GM21367 (cell line): ENCODE data around the gene ATXN7L1.
"Not testable (repeated sequence)": the region's sequence is repeated elsewhere in the genome, so short reads cannot be mapped to it uniquely, and the experiment has no call there.

ENCODE experiments used
- ATAC-seq: cut with Tn5 transposase; IDR thresholded peaks from one replicate; pipeline ENCODE4 v1.9.1; 2021; ENCODE audit not compliant: unreplicated experiment

Gene ATXN7L1

DNA sequence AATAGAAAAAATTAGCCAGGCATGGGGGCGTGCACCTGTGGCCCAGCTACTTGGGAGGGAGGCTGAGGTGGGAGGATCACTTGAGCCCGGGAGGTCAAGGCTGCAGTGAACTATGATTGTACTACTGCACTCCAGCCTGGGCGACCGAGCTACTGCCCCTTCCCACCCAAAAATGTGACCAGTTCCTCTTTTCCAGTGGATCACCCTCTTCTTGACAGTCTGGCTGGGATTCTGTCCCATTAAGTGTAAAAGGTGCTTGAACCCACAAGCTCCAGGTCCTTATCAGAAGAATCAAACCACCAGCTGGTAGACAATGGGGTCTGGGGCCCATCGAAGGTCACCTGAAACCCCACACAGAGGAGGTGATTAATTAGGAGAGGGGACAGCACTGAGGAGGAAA, 14.1 kb downstream of the ATXN7L1 start:
- ATAC-seq, result no peak

DNA sequence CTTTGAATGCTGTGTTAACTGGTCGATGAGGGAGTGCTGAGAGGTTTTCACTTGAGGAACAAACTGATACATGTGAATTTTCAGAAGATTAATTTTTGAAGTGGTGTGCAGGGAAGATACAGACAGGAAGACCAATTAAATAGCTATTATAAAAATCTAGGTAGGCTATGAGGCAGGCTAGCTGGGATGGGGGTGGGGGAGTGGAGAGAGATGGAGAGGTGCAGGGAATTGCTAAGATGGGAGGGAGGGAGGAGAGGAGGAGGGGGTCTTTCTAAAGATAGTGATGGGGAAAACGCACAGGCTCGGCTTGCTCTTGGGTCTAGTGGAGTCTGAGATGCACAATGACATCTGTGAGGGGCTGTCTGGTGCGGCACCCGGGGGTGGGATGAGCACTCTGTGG, 15.2 kb downstream of the ATXN7L1 start:
- ATAC-seq, result no peak

DNA sequence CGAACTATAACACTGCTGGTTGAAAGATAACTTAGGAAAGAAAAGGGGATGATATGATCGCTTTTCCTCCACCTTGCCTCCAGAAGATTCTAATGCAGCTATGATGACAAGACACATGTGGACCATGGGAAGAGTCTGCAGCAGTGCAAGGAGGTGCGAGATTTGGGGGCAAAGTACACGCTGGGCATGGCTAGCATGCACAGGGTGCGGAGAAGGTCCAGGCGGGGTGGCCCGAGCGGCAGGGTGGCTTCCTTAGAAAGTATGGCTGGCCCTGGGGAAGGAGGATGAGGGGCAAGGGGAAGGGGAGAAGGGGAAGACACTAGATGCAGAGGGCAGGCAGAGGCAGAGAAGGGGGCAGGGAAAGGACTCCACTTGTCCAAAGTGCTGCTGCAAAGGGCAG, 15.6 kb downstream of the ATXN7L1 start:
- no peak for ATAC-seq

DNA sequence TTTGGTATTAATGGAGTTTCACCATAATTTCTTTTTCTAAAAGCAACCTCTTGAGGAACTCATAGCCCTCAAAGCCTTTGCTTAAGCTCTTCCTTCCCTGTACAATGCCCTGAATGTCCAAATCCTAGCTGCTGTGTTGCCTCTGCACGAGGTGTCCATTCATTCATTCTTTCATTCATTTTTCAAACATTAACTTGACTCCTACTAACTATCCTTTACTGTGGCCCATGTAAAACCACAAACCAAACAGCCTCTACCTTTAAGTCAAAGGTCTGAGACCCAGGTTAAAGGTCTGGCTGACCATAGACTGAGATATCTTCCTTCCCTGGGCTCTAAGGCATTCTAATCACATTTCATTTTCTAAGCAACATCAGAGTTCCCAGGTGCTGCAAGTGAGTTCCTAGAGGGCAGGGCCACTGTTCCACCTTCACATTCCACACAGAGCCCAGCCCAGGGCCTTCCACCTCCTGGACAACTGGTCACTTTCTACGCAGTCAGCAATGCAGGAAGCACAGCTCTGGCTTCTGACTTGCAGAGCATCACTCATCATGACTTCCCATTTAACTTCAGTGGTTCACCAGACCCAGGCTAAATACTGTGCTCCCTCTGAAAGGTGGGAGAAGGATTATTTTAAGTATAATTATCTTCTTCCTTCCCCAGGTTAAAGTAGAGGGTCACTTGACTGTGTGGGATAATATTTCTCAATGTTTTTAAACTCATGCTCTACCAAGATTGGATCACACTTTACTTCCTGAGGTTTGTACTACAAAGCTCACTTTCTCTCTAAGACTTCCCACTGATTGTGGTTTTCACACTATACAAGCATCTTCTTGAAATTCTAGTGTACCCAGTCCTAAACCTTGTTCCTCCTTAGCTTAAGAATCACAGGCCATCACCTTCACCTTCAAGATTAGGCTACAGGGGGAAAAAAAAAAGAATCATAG, 19.1 kb downstream of the ATXN7L1 start:
- ATAC-seq, result no peak

DNA sequence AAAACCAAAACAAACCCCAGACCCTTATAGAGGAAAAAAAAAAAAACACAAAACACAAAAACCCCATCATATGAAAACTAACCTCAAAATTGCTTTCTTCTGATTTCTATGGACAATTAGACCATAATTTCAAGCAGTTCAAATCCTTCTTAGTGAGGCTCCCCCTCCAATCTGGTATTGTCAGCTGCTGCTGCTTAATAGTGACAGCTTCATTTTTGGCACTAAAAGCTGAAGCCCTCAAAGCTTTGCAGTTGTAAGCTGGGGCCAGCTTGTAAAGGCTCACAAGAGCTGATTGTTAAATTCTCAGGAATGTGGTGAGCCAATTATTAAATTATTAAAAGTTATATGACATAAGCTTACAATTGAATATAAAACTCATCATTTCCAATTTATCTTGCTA, 21.9 kb downstream of the ATXN7L1 start:
- ATAC-seq, result no peak

DNA sequence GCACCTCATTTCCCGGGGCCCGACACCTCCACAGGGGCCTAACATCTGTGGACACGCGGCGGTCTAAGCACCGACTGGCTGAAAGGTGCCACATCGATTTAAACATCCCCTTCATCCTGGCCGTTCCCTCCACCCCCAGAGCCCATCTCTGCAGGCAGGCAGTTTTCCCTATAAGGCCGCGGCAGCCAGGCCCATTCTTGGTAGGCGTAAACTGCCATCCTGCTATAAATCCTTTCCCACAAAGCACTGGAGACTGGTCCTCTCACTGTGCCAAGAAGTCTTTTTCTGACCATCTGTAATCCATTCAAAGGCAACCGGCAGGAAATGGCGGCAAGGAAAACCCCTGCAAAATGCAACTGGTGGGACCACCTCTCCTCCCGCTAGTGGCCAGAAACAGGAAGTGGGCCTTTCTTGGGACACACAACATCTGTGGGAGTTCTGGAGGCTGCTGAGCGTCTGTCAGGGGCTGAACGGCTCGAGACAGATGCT, 22.4 kb downstream of the ATXN7L1 start:
- ATAC-seq, result no peak

DNA sequence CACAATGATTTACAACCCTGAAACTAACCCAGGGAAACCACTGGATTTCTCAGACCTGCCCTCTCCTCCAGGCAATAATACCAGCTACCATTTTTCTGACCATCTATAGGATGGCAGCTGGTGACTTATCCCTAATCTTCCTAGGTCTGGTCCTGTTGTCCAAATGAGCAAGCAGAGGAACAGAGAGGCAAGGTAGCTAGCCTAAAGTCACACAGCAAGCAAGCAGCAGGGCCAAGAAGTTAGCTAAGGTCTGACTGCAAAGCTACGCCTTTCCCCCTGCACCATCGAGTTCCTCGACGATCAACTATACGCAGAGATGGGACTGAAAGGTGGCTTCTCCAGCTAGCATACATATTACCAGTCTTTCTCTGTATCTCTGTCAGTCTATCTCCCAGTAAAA, 25.3 kb downstream of the ATXN7L1 start:
- ATAC-seq, result no peak

DNA sequence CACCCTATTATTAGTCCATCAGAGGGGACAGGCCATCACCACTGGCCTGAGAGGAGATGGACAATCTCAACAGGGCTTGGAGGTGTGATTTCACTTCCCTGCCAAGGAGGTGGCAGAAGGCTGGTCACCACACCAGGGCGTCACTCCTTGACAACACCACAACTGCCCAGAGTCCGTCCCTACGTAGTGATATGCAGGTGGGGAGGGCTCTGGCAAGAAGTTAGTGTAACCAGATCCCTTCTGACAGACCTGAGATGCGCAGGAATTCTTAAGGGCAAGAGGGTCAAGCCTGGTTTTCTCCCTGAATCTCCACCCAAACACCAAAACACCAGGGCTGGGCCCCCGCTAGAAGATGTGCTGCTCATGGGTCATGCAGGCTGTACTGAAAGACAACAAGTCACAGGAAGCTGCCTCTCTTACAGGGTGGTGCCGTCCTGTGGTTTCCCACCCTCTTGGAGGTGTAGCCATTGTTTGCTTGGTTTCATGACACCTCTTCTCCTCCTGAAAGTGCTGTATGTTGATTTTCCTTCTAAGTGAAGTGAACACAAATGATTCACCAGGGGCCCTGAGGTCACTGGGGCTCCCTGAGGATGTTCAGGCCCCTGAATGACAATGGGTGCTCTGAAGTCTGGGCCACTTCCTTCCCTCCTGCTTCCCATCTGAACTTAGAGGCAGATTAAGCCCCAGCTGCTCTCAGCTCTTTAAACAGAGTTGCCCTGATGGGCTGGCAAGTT, 27.1 kb downstream of the ATXN7L1 start:
- ATAC-seq, result no peak

DNA sequence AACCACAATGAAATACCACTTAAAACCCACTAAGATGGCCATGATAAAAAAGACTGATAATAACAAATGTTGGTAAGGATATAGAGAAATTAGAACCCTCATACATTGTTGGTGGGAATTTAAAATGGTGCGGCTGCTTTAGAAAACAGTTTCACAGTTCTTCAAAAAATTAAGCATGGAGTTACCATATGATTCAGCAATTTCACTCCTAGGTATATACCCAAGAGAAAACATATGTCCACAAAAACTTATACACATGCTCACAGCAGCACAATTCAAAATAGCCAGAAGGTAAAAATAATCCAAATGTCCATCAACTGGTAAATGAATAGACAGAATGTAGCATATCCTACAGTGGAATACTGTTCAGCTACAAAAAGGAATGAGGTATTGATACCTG, 30.0 kb downstream of the ATXN7L1 start:
- ATAC-seq, result no peak

DNA sequence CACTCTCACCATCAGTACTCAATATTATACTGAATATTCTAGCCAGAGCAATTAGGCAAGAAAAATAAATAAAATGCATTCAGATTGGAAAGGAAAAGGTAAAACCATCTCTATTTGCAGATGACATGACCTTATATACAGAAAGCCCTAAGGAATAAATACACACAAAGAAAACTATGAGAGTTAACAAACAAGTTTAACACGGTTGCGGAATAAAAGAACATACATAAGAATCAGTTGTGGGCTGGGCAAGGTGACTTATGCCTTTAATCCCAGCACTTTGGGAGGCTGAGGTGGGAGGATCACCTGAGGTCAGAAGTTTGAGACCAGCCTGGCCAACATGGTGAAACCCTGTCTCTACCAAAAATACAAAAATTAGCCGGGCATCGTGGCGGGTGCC, 31.7 kb downstream of the ATXN7L1 start:
- not testable (repeated sequence) for ATAC-seq

DNA sequence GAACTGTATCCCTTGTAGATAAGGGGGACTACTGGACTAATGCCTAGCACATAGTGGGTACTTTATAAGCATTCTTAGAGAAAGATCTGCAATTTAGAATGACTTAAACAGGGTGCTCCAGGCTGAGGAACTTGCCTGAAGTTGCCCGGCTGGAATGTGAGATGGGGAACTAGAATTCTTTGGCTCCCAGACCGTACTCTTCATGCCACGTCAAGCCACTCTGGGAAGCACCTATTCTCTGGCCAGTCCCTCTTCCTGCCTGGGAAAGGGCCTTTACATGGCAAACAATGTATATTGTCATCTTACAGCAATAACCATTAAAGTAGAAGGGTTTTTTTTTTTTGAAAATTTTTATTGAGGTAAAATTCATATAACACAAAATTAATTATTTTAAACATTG, 34.5 kb downstream of the ATXN7L1 start:
- no peak for ATAC-seq

DNA sequence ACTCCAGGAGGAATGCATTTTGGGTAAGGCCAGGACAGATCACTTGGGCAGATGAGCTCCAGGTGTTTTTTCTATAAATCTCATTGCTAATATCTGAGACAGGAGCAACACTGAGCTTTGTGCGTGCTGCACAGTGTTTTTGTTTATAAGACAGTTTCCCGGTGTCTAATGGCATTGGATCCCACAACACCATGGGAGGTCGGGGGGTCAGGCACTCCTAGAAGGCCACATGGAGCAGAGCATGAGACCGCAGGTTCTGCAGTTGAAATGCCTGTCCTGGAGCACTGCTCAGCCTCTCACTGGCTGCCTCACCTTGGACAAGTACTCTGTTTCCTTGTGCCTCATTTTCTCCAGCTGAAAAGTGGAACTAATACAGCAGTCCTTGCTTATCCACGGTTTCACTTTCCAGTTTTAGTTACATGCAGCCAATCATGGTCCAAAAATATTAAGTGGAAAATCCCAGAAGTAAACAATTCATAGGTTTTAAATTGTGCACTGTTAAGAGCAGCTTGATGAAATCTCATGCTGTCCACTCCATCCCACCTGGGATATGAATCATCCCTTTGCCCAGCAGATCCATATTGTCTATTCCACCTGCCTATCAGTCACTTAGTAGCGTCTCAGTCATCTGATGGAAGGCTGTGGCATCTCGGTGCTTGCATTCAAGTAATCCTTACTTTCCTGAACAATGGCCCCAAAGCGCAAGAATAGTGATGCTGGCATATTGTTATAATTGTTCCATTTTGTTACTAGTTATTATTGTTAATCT, 35.2 kb downstream of the ATXN7L1 start:
- no peak for ATAC-seq

DNA sequence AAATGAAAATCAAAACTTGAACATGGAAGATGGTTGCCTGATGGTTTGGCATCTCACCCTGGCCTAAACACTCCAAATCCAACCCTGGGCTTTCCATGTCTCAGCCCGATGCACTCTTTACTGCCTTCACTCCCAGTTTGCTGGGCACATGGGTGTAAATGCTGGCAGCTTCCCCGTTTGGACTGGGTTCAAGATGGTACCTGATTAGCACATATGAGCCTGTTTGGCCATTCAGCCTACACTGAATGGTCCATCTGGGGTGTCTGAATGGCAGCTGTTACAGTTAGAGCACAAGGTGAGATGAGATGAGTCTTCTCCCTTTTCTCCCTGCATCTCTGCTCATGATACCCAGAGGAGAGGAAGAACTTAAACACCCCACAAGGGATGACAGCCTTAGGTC, 37.1 kb downstream of the ATXN7L1 start:
- no peak for ATAC-seq

DNA sequence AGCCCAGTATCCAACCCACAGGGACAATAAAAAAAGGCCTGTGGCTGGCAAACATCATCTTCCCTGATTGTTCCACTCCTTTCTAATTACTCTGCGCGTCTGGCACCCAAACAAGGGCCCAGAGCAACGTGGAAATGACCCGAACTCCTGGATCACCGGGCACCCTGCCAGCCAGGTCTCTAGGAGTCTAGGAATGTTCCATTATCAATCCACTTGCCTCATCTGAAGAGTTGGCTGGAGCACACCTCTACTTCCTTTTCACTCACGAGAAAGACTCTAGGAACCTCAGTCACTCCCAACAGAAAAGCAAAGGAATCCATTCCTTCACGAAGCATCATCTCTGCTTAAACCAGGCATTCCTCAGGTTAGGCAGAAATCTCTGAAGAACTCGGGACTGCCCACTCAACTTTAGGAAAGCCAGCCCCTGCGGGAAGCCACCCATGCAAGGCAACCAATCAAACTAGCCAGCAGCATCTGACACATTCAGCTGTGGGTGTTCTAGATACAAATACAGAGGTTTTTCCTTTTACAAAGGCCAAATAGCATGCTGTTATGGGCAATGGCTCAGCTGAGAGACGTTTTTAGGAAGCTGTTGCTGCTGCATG, 37.7 kb downstream of the ATXN7L1 start:
- no peak for ATAC-seq

DNA sequence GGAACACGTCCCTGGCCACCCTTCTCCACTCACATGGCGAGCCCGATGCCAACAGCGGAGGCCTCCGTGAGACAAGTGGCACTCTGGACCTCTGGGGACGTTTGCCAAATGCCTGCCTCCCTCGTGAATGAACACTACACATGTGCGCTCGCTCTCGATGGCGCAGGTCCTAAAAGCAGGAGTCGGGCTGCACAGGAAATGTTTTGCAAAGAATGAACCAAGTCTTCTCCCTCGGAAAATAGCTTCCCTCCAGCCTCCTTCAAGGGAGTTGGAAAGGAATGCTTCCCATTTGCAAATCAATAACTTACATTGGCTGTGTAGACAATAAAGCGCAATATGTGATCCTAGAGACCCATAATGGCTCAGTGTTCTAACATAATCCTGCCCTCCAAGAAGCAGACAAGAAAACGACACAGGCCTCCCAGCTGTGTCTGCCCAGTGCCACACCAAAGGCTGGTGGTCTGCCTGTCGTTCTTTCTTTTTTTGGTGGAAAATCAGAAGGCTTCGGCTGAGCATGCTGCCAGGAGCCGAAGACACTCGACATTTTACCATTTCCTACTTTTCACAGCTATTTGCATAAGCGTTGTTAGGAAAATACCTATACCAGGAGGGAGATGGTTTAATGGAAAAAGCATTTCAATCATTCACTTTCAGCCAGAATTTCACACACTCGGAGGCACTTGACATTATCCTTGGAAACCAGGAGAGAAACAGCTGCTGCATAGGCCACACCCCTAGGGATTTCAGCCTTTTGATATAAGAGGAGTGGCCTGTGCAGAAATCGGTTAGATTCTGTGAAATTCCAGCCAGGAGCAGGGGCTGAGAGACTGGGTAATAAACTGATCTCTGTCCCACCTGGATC, 38.4 kb downstream of the ATXN7L1 start:
- no peak for ATAC-seq

DNA sequence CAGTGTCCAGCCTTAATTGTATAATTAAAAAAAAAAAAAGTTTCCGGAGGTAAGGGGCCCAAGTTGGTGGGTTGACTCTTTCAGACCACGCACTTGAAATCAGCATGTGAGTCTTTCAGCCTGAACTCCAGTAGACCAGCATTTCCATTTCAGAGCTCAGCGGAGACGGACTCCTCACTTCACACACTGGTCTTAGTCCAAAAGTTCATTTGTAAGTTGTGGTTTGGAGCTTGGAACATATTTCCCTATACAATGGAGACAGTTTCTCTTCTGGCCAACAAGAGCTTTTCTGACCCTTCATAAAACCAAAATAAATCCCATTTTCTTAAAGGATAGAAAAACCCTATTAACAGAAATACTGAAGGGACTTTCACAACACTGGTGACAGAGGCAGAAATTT, 41.0 kb downstream of the ATXN7L1 start:
- ATAC-seq, result no peak

DNA sequence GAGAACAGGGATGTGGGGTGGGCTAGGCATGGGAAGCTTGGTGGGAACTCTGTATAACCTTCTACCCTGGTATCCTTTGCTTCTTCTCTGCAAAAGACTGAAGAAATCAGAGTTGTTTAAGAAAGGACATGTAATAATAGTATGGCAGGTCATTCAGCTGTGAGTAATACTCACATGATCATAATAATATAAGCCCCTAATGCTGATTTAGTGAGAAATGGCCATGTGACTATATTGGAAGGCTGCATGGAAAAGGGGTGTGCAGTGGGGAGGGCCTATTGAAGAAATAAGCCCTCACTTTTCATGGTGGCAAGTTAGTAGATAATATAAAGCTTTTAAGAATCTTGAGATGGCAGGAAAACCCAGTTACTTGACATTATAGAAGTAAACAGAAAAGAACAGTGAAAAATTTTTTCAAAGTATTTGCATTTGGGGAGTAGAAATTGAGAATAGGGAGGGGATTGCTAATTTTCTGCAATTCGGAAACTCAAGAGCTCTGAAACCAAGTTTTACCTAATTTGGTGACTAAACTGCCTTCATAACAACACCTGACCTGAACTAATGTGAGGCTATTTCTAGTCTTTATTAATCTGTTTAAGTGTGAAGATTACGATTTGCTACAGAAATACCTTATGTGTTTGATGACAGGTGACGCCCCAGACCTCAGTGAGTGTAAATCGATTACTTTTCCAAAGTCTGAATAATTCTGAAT, 44.4 kb downstream of the ATXN7L1 start:
- no peak for ATAC-seq

DNA sequence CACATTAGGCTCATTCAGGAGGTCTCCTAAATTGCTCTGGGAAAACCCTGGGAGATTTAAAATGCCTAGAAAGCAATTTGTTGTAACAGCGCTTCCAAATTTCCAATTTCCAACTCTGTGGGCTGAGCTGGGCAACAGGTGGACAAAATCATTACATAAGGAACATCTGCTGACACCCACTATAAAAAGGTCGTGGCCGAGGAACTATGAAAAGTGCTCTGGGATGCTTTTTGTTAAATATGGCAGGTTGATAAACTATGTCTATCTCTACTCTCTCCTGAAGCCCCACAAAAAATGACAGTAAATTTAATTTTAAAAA, 45.1 kb downstream of the ATXN7L1 start:
- ATAC-seq, result no peak
